Adrenal gland (tissue), 5 donors: ENCODE data around the gene CORO2B.

Source experiments
- POLR2A ChIP-seq, 2 donors: fragments of 450-650 bp; IDR thresholded peaks; one replicate each; pipeline ENCODE4 v1.6.1; 2017; ENCODE audit warnings: antibody characterized with exemption in 2 of 2, mild to moderate bottlenecking in 2 of 2, moderate library complexity in 1 of 2
- TF ChIP-seq, protein P1 (sequence below), 6 experiments: fragments of 450-650 bp in 4 of 6; fragments of 200-600 bp in 2 of 6; sonication (generic) in 1 of 6; IDR thresholded peaks; 1 replicate in 5 of 6; 2 replicates in 1 of 6; pipeline versions ENCODE4 v1.5.1 to v1.8.0; 2016 to 2021; ENCODE audit warnings: antibody characterized with exemption in 6 of 6, mild to moderate bottlenecking in 2 of 6, moderate library complexity in 1 of 6
- donor health status: DM: no; HTN: no; CAD: no.

DNA sequence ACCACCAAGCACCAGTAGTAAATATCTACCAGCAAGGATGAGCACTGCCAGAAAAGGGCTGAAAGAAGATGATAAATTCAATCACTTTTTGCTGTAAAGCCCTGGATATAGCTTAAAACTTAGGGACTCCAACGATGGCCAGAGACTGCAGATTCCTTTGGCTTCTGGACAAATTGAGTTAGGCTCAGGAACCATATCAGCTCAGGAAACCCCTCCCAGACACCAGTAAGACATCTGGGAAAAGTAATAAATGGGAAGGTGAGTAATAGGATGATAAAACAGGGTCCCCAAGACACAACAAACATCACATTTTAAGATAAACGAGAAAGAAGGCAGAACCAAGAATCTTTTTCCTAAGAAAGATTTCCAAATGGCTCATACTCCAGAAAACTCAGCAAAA lies 176.9 kb downstream of the CORO2B start:
- TF ChIP-seq, protein P1, sequence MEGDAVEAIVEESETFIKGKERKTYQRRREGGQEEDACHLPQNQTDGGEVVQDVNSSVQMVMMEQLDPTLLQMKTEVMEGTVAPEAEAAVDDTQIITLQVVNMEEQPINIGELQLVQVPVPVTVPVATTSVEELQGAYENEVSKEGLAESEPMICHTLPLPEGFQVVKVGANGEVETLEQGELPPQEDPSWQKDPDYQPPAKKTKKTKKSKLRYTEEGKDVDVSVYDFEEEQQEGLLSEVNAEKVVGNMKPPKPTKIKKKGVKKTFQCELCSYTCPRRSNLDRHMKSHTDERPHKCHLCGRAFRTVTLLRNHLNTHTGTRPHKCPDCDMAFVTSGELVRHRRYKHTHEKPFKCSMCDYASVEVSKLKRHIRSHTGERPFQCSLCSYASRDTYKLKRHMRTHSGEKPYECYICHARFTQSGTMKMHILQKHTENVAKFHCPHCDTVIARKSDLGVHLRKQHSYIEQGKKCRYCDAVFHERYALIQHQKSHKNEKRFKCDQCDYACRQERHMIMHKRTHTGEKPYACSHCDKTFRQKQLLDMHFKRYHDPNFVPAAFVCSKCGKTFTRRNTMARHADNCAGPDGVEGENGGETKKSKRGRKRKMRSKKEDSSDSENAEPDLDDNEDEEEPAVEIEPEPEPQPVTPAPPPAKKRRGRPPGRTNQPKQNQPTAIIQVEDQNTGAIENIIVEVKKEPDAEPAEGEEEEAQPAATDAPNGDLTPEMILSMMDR (IDR thresholded peaks at IDR 0.05), result no peak
- no peak for TF ChIP-seq POLR2A (IDR thresholded peaks at IDR 0.05)
